ENCODE results near the gene P2RY2. TPM values are rescaled to one million over a fixed set of nuclear protein-coding genes. Genes with fewer than 3 reads are reported as not detected.

The P2RY2 gene
- total and polyA plus RNA-seq, 2 experiments from 2014 or later, result 0.63 to 1.6 TPM

DNA sequence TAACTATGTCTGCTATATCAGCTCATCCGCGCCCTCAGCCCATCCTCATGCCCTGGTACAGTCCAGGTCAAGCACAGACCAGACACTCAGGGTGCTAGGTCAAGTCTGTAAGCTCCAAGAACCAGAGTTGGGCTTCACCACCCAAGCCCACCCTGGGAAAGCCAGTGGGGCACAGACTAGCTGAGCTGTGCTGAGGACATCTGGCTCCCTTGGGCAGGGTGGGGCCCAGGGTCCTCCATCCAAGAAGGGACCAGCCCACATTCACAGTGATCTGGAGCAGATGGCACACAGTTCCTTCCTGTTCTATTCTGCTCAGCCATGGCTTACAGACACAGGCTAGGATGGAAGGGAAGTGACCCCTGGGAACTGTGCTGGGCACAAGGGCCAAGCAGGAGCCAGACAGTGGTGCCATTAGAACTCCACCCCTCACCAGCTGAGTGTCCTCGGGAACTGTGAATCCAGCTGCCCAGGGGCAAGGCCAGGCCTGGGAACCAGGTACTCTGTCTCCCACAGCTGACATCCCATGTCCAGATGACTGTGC is 63.2 kb downstream of the P2RY2 start:
- Histone ChIP-seq H3K36me3 (ENCODE audit: insufficient read depth) (no peaks in the 10 kb centered on the region), H4K20me1 (replicated peaks; ENCODE audit: insufficient read depth) (no peaks in the 10 kb centered on the region), H2AFZ (no peak overlapping the region), H3K9me2 (ENCODE audit: insufficient read depth) (no peaks in the 10 kb centered on the region; the same call in 1 of the 2 replicates), H3K4me1 (ENCODE audit: insufficient read depth) (0 out of 2 replicates have a peak, but pooled peaks cover 4% of the 10 kb centered on the region), H3K4me3 (no peak overlapping the region), H3K27me3 (ENCODE audit: insufficient read depth) (no peaks in the 10 kb centered on the region), H3K27ac (ENCODE audit: low read depth) (no peak overlapping the region), H3F3A (replicated peaks; ENCODE audit: low read depth) (no peaks in the 10 kb centered on the region), H3K4me2 (no peak overlapping the region), H3K79me2 (replicated peaks; ENCODE audit: insufficient read depth) (no peaks in the 10 kb centered on the region)
- H3K4me1 Mint-ChIP-seq, result no peaks in the 10 kb centered on the region; the same call in 2 of the 3 replicates
- no peak overlapping the region for H3K4me3 Mint-ChIP-seq
- H3K36me3 Mint-ChIP-seq (ENCODE audit: low read depth), result no peaks in the 10 kb centered on the region
- DNase-seq (ENCODE audit: low spot score) (no peak), ATAC-seq (no peak)
- H3K27ac Mint-ChIP-seq, result no peak overlapping the region
- H3K27me3 Mint-ChIP-seq (ENCODE audit: insufficient read depth, low read depth, poor library complexity), result peaks cover 3% of the 10 kb centered on the region
- no peak for TF ChIP-seq ZNF114 (CRISPR knock-in tag; IDR thresholded peaks at IDR 0.05)
- TF ChIP-seq JUNB (IDR thresholded peaks at IDR 0.05; ENCODE audit: unreplicated experiment), result no peak
- TF ChIP-seq, protein P1, sequence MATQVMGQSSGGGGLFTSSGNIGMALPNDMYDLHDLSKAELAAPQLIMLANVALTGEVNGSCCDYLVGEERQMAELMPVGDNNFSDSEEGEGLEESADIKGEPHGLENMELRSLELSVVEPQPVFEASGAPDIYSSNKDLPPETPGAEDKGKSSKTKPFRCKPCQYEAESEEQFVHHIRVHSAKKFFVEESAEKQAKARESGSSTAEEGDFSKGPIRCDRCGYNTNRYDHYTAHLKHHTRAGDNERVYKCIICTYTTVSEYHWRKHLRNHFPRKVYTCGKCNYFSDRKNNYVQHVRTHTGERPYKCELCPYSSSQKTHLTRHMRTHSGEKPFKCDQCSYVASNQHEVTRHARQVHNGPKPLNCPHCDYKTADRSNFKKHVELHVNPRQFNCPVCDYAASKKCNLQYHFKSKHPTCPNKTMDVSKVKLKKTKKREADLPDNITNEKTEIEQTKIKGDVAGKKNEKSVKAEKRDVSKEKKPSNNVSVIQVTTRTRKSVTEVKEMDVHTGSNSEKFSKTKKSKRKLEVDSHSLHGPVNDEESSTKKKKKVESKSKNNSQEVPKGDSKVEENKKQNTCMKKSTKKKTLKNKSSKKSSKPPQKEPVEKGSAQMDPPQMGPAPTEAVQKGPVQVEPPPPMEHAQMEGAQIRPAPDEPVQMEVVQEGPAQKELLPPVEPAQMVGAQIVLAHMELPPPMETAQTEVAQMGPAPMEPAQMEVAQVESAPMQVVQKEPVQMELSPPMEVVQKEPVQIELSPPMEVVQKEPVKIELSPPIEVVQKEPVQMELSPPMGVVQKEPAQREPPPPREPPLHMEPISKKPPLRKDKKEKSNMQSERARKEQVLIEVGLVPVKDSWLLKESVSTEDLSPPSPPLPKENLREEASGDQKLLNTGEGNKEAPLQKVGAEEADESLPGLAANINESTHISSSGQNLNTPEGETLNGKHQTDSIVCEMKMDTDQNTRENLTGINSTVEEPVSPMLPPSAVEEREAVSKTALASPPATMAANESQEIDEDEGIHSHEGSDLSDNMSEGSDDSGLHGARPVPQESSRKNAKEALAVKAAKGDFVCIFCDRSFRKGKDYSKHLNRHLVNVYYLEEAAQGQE (IDR thresholded peaks at IDR 0.05; ENCODE audit: unreplicated experiment), result no peak
- no peak for TF ChIP-seq CREB1 (CRISPR knock-in tag; IDR thresholded peaks at IDR 0.05; ENCODE audit: low read depth)
- TF ChIP-seq, protein P2, sequence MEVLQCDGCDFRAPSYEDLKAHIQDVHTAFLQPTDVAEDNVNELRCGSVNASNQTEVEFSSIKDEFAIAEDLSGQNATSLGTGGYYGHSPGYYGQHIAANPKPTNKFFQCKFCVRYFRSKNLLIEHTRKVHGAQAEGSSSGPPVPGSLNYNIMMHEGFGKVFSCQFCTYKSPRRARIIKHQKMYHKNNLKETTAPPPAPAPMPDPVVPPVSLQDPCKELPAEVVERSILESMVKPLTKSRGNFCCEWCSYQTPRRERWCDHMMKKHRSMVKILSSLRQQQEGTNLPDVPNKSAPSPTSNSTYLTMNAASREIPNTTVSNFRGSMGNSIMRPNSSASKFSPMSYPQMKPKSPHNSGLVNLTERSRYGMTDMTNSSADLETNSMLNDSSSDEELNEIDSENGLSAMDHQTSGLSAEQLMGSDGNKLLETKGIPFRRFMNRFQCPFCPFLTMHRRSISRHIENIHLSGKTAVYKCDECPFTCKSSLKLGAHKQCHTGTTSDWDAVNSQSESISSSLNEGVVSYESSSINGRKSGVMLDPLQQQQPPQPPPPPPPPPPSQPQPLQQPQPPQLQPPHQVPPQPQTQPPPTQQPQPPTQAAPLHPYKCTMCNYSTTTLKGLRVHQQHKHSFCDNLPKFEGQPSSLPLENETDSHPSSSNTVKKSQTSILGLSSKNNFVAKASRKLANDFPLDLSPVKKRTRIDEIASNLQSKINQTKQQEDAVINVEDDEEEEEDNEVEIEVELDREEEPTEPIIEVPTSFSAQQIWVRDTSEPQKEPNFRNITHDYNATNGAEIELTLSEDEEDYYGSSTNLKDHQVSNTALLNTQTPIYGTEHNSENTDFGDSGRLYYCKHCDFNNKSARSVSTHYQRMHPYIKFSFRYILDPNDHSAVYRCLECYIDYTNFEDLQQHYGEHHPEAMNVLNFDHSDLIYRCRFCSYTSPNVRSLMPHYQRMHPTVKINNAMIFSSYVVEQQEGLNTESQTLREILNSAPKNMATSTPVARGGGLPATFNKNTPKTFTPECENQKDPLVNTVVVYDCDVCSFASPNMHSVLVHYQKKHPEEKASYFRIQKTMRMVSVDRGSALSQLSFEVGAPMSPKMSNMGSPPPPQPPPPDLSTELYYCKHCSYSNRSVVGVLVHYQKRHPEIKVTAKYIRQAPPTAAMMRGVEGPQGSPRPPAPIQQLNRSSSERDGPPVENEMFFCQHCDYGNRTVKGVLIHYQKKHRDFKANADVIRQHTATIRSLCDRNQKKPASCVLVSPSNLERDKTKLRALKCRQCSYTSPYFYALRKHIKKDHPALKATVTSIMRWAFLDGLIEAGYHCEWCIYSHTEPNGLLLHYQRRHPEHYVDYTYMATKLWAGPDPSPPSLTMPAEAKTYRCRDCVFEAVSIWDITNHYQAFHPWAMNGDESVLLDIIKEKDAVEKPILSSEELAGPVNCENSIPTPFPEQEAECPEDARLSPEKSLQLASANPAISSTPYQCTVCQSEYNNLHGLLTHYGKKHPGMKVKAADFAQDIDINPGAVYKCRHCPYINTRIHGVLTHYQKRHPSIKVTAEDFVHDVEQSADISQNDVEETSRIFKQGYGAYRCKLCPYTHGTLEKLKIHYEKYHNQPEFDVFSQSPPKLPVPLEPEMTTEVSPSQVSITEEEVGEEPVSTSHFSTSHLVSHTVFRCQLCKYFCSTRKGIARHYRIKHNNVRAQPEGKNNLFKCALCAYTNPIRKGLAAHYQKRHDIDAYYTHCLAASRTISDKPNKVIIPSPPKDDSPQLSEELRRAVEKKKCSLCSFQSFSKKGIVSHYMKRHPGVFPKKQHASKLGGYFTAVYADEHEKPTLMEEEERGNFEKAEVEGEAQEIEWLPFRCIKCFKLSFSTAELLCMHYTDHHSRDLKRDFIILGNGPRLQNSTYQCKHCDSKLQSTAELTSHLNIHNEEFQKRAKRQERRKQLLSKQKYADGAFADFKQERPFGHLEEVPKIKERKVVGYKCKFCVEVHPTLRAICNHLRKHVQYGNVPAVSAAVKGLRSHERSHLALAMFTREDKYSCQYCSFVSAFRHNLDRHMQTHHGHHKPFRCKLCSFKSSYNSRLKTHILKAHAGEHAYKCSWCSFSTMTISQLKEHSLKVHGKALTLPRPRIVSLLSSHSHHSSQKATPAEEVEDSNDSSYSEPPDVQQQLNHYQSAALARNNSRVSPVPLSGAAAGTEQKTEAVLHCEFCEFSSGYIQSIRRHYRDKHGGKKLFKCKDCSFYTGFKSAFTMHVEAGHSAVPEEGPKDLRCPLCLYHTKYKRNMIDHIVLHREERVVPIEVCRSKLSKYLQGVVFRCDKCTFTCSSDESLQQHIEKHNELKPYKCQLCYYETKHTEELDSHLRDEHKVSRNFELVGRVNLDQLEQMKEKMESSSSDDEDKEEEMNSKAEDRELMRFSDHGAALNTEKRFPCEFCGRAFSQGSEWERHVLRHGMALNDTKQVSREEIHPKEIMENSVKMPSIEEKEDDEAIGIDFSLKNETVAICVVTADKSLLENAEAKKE (CRISPR knock-in tag; IDR thresholded peaks at IDR 0.05), result no peak
- no peak for TF ChIP-seq EZH2 (IDR thresholded peaks at IDR 0.05; ENCODE audit: low read depth, unreplicated experiment)
- TF ChIP-seq, protein P3, sequence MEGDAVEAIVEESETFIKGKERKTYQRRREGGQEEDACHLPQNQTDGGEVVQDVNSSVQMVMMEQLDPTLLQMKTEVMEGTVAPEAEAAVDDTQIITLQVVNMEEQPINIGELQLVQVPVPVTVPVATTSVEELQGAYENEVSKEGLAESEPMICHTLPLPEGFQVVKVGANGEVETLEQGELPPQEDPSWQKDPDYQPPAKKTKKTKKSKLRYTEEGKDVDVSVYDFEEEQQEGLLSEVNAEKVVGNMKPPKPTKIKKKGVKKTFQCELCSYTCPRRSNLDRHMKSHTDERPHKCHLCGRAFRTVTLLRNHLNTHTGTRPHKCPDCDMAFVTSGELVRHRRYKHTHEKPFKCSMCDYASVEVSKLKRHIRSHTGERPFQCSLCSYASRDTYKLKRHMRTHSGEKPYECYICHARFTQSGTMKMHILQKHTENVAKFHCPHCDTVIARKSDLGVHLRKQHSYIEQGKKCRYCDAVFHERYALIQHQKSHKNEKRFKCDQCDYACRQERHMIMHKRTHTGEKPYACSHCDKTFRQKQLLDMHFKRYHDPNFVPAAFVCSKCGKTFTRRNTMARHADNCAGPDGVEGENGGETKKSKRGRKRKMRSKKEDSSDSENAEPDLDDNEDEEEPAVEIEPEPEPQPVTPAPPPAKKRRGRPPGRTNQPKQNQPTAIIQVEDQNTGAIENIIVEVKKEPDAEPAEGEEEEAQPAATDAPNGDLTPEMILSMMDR (conservative IDR thresholded peaks at IDR 0.05; ENCODE audit: low read depth in 2 of 2), result no peak
- no peak for TF ChIP-seq NANOG (IDR thresholded peaks at IDR 0.05; ENCODE audit: borderline replicate concordance)
- TF ChIP-seq, protein P4, sequence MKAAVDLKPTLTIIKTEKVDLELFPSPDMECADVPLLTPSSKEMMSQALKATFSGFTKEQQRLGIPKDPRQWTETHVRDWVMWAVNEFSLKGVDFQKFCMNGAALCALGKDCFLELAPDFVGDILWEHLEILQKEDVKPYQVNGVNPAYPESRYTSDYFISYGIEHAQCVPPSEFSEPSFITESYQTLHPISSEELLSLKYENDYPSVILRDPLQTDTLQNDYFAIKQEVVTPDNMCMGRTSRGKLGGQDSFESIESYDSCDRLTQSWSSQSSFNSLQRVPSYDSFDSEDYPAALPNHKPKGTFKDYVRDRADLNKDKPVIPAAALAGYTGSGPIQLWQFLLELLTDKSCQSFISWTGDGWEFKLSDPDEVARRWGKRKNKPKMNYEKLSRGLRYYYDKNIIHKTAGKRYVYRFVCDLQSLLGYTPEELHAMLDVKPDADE (IDR thresholded peaks at IDR 0.05), result no peak
- no peak for TF ChIP-seq POLR2AphosphoS5 (IDR thresholded peaks at IDR 0.05; ENCODE audit: low read depth)
- H3K9me3 Mint-ChIP-seq, result no peaks in the 10 kb centered on the region; the same call in 2 of the 3 replicates

Data from GM23338 (cell line).